HG03565 (cell line): ENCODE data around the gene GJD3.

Experiments
- ATAC-seq: cut with Tn5 transposase; IDR thresholded peaks from one replicate; pipeline ENCODE4 v1.9.1; 2021; ENCODE audit warnings: mild to moderate bottlenecking, moderate library complexity; ENCODE audit not compliant: unreplicated experiment

Gene GJD3

DNA sequence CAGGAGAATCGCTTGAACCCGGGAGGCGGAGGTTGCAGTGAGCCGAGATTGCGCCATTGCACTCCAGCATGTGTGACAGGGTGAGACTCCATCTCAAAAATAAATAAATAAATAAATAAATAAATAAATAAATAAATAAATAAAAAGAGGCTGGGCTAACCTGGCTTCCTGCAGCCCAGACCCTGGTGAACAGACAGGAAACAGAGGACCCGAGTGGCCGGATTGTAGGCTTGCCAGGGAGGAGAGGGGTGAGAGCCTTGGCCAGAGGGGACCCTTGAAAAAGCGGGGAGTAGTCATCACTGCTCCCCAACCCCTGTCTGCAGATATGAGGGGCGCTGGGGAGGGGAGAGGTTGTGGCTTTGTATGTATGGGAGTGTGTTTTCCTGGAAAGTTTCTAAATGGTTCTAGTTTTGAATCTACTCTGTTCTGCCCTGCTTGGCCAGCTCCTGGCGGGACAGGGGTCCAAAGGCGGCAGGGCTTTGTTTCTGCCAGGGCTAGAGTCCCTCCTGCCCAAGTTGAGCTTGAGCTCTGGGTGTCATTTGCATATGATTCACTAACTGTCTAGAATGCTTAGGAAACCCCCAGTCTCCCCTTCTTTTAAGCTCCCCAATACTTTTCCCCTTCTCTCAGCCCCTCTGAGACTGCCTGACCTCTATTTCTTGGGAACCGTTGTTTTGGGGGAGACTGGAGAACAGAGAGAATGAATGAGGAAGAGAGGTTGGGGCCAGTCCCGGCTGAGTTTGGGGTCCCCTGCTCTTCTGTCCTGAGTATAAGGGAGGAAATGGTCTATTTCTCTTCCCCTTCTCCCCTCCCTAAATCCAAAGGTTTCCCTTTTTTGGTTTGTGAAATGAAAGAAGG, 39.2 kb downstream of the GJD3 start:
- no peak for ATAC-seq

DNA sequence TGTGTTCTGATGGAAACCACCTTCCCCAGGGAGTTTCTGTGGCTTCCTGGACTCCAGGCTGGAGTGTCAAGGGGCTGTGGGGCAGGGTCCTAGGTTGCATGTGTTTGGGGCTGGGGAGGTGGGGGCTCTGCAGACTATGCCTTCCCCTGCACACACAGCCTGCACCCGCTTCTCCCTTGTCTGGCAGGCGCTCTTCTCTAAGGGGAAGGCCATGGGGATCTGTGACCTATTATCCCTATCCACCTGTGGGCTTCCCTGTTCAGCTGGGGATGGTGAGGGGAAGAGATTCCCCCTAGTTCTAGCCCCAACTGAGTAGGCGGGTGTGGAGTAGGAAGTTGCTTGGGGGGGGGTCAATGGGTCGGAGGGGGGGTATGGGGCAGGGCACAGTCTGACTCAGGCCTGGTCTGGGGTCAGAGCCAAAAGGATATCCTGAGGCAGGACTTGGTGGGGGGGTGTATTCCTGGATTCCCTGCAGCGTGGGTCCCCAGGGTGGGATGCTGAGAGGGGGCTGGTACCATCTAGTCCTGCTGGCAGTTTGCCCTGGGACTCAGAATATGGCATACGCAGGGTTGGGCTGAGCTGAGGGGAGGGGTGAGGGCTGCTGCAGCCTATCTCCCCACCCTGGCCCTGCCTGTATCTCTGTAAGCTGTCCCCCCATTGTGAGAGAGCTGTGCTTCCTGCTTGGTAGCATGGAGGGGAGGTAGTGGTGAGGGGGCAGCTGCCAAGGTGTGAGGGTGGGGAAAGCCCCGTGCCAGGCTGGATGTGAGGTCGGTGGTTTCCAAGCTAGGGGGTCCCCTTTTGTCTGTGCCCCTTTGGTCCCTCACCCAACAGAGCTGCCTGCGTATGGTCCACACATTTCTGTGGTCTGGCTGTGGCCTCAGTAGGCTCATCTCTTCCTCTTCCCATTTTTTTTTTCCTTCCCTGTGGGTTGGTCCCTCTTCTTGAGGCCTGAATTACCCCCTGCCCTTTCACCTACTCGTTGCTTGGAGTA, 40.9 kb downstream of the GJD3 start:
- ATAC-seq, result no peak

DNA sequence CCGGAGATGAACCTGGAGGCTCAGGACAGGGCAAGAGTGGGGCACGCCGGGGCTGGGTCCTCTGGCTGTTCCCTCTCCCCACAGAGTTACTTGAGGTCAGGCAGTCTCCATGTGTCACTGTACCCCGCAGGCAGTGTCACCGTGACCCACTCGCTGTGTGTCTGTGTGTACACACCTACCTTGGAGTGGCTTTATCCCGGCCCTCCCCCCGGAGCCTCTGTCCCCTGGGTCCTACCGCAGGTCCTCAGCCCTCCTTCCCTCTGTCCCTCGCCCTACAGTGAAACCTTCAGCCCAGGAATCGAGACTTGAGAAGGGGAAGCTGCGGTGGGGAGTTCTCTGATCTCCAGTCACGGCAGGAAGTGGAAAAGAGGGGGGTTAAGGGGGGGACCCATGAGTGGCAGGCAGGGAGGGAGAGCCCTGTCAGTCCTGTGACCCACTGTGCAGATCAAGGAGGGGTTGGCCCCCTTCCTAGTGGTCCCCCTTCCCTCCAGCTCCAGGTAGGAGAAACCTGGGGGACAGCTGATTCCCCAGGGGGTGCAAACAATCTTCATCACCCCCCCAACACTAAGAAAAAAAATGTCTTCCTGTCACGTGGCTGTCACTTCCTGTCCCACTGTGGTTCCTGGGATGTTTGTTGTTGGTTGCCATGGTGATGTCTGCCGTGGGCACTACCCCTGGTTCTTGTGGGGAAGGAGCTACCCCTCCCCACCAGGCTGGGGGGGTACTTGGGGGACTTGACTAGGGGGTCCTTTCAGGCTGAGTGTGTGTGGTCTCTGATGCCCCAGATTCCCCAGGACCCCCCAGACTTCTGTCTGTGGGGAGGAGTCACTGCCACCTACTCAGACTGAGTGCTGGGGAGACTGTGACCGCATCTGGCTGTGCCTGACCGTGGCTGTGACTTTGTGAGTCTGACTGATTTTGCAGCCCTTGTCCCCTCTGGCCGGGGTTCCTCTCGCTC, 41.9 kb downstream of the GJD3 start:
- no peak for ATAC-seq

DNA sequence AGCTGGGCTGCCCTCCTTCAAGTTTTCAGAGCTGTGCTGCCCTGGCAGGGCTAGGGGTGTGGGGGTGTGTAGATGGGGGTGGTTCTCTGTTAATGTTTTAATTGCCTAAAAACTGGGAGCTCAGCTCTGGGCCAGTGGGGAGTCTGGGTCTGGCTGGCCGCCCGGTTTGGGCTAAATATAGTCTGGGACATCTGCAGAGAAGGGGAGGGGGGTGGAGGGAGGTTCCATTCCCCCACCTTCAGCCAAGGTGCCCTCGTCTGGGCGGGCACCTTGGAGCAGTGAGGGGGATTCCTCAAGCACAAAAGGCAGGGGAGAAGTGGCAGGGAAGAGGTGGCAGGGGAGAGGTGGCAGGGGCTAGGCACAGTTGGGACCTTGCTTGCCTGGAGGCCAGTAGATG, 42.6 kb downstream of the GJD3 start:
- ATAC-seq, result no peak

DNA sequence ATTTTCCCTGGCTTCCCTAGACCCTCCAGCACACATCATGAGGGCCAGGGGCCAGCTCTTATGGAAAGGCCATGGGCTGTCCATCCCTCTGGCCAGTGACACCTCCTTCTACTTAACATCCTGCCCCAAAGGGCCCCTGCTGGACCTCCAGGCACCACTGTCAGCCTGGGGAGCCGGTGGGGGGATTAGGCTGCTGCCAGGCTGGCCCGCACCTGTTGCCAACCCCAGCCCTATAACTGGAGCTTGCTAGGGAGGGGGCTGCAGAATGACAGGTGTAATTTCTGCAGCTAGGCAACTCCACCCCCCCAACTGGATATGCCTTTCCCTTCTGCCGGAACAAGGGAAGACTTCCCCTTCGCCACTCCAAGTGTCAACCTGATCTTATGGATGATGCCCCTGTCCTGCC, 43.0 kb downstream of the GJD3 start:
- ATAC-seq, result no peak

DNA sequence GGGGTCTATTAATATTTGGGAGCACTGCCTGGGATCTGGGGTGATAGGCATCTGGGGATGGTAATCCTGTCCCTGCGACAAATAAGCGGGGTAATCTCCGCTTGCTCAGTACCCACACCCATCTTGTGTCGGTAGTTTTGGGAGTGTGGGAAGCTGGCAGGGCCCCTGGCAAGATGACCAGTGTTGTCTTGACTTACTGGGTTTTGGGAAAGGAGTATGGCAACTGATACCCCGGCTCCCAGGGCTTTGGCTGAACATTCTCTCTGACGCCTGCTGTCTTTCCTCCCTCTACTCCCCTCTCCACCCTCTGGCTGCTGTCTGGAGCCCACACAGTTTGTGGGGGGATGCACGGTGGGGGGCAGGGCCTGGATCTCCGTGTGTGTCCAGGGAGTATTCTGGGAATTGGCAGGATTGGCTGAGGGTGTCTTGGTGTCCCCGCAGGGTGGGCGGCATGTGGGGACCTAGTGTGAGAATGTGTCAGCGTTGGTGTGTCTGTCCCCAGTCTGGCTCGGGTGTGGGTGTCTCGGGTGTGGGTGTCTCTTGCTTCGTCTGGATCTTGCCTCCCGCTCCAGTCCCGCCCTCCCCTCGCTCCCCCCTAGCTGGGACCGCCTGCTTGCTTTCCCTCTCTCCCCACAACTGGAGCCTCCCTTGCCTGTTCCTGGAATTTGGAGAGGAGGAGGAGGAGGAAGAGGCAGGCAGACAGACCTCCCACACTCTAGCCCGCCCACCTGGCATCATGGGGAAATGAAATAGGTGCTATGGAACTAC, 43.6 kb downstream of the GJD3 start:
- ATAC-seq, result no peak

DNA sequence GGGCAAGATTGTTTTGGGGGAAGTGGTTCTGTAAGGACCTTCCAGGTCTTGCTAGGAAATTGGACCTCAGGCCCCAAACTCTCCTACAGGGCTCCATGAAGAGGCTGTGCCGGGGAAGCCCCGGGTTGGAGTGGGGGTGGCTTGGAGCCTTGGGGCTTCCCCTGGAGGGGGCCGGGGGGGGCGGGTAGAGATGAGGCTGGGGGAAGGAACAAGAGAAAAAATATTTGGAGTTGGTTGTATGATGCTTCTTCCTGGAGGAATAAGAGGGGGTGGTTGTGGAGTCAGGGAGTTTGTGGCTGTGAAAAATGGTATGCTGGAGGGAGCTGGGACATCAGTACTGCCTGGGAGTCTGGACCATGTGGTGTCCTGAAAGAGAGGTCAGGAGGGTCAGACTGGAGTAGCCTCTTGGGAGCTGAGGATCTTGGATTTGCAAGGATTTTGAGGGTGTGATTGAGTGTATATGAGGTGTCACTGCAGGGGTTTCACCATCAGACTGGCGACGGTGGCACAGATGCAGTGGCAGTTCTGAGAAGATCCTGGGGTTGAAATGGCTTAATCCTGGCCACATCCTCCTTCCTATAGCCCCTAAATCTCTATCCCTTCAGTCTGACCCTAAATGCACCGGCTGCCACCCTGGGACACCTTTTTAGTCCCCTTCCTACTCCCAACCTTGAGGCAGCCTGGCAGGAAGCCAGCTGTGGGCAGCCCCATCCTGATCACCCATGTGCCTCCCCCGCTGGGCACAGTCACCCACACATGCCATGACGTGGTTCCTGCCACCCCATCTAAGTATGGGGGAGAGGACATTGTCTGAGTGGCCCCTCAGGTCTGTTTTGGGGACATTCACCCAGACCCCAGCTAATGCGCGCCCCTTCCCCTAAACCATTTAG, 44.6 kb downstream of the GJD3 start:
- no peak for ATAC-seq

DNA sequence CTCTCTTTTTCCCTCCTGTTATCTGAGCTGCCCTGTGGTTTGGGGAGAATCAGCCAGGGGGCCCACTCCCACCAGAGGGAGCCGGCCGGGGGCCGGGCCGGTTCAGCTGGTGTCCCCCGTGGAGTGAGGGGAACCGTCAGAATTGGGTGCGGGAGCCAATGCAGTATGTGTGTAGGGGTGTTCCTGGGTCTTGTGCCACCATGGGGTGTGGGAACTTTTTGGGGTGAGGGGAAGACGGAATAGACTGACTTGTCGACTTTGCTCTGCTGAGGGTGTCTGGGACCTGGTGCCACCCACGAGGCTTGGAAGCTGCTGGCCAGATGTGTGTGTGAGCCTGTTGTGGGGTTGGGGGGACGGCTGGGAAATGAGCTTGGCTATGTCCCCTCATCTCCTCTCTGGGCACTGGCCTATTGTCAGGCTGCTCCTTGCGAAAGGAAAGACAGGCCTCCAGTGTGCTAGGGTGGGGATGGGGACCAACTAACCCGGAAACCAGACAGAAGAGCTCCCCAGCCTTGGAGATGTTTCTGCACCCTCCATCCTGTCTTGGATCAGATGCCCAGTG, 45.6 kb downstream of the GJD3 start:
- ATAC-seq, result no peak

DNA sequence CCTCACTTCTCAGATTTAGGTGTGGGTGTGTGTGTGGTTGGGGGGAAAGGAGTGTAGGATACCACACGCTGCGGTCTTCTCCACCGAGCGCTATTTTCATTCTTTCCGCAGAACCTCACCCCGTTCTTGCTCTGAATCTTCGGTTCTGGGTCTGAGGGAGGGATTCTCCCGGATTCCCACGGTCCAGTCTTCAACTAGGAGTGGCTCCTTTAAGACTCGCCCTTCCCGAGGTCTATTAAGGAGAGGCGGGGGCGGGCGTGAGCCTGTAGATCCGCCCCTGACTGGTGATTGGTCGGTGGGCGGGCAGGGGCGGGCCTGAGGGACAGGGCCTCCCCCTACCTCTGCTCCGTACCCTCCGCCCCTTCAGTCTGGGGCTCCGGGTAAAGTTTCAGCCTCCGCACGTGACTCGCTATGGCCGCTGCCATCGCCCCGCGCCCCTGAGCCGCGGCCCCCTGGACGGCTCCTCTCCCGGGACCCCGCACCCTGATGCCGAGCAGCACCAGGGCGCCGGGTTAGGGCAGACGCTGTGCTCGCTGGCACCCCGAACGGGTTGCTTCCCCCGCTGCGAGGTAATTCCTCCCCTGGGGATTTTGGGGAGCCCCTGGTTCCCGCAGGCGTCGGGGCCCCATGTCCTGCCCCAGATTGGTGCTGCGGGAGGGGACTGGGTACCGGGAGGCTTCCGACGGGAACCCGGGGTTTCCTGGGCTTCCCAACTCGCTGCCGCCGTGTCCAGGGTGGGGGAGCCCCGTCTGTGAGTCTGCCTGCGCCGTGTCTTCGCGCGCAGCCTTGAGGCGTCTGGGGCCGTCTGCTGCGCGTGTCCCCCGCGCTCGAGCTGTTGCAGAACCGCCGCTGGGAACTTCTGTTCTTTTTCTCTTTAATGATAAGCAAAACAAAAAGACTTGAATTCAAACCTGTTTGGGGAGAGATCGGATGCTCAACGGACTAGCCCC, 46.4 kb downstream of the GJD3 start:
- ATAC-seq, result peak; percentile 52

DNA sequence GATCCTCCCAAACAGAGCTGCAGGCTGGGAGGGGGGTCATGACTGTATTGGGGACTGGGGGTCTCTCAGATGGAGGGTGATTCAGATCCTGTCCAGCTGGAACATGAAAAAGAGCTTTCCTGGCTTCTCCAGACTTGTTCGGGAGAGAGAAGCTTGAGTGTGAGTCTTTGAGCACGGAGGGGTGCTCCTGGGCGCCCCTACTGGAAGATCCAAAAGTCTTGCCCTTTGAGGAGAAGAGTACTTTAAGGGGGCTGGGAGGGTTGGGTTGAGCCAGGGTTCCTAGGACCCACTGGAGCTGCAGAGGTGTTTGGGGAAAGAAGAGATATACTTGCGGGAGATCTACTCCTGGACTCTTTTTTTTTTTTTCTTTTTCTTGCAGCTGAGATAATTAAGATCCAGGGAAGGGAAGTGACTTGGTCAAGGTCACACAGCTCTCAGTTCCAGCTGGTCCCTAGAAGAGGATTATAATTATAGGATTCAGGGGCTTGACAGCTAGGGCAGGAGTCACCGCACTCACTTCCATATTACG, 47.1 kb downstream of the GJD3 start:
- ATAC-seq, result no peak

DNA sequence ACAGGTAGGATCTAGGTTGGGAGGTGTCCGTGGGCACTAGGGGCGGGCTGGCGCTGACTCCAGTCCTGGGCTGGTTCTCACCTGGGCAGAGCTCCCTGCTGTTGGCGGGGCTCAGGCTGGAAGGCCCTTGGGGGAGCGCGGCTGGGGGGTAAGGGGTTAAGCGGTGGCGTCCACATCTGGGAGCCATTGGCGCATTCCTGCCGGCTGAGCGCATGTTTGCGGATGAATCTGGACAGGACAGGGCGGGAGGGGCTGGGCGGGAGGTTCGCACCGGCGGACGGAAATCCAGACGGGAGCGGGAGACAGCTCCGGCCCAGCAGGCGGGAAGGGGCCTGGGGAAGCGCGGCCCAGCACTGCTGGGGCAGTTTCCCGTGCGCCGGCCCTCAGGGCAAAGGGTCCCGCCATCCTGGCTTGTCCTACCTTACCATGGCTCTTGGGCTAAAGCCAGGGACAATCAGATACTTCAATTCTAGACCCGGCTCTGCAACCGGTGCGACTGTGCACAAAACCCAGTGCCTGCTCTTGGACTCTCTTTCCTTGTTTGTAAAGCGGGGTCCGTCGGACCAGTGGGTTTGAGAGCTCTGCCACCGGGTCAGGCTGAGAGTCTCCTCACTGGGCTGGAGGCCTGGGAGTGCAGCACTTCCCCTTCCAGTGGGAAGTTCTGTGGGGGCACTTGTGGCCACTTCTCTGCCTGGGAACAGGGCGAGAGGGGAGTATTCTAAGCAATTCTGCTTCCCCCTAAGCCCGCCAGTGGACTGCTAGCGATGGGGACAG, 47.8 kb downstream of the GJD3 start:
- no peak for ATAC-seq

DNA sequence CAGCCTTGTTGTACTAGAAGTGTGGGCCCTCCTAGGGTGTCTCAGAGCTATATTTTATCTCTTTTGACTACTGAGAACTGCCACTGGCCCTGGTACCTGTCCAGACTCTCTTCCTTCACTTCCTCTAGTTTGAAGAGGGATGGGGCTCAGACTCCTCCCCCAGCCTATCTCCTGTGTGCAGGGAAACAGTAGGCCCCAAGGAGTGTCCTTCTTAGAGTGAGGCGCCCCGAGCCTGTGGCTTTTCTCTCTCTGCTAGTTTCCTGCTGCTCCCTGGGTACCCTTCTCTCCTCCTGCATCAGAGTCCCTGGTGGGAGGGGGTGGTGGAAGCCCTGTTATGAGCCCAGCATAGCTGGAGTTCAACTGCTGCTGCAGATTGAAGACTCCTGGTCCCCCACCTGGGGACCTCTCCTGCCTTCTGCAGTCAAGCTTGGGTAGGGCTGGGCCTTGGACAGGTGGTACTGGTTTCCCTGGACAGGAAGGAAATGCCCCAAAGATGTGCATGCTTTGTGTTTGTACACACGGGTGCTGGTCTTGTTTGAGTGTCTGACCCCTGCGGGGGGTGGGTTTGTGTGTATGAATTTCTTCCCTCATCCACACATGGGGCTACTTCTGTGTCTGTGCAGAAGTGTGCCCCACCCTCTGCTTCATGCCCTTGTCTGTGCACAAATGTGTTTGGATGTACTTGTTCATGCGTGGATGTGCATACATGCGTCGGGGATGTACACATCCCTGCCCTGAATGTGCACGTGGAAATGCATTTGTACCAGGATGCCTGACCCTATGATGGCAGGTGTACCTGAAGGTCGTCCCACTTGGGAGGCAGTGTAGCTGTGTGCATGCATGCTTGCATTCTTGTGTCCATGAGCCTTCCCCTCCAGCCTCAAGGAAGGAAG, 48.6 kb downstream of the GJD3 start:
- ATAC-seq, result no peak

DNA sequence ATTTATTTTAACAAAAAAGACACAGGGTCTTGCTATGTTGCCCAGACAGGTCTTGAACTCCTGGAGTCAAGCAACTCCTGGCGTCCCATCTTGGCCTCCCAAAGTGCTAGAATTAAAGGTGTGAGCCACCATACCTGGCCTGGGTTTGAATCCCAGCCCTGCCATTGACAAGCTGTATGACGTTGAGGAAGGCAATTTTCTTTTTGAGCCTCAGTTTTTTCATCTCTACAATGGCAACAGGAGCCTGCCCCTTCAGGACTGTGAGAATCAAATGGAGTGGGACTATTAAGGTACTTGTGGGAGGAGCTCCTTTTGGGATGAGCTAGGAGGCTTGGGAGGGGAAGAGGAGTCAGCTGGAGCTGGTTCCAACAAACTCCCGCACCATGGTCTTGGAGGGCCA, 49.3 kb downstream of the GJD3 start:
- no peak for ATAC-seq

DNA sequence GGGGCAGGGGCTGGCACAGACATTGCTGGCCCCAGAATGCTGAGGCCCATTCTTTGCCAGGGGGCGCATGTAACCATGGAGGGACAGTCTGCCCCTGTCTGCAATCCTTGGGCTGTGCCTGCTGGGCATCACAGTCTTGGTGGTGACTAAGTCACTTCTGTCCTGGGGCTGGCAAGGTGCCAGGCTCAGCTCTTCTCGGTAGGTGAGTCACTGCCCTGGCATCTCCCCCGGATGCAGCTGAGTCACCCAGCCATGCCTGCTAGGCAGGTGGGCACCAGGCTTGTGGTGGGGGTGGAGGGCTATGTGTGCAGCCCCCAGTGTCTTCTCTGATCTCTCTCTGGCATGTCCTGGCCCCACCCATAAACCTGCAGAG, 50.0 kb downstream of the GJD3 start:
- ATAC-seq, result no peak
